Ishikawa (cell line): ENCODE results near the gene STH.

Source experiments
- CEBPB ChIP-seq: IDR thresholded peaks from 2 replicates; pipeline ENCODE4 v1.6.1; 2012
- CREB1 ChIP-seq: IDR thresholded peaks from 2 replicates; pipeline ENCODE4 v1.6.1; 2012; ENCODE audit warnings: low read depth
- EGR1 ChIP-seq: IDR thresholded peaks from 2 replicates; pipeline ENCODE4 v1.6.1; 2012
- EP300 ChIP-seq: IDR thresholded peaks from 2 replicates; pipeline ENCODE4 v1.6.1; 2012; ENCODE audit warnings: borderline replicate concordance
- FOXM1 ChIP-seq: IDR thresholded peaks from 2 replicates; pipeline ENCODE4 v1.6.1; 2012; ENCODE audit warnings: low read depth, borderline replicate concordance
- NFIC ChIP-seq: IDR thresholded peaks from 2 replicates; pipeline ENCODE4 v1.6.1; 2012
- RAD21 ChIP-seq: IDR thresholded peaks from 2 replicates; pipeline ENCODE4 v1.6.1; 2012; ENCODE audit warnings: low read depth
- TAF1 ChIP-seq: IDR thresholded peaks from 2 replicates; pipeline ENCODE4 v1.6.1; 2012; ENCODE audit warnings: low read depth, mild to moderate bottlenecking
- TCF12 ChIP-seq: IDR thresholded peaks from 2 replicates; pipeline ENCODE4 v1.6.1; 2012; ENCODE audit warnings: low read depth
- TEAD4 ChIP-seq: IDR thresholded peaks from 2 replicates; pipeline ENCODE4 v1.6.1; 2012
- YY1 ChIP-seq: IDR thresholded peaks from 2 replicates; pipeline ENCODE4 v1.6.1; 2012; ENCODE audit warnings: low read depth
- ZBTB7A ChIP-seq: IDR thresholded peaks from 2 replicates; pipeline ENCODE4 v1.6.1; 2012; ENCODE audit warnings: low read depth
- TF ChIP-seq, protein P1 (sequence below): IDR thresholded peaks from 2 replicates; pipeline ENCODE4 v1.6.1; 2012
- TF ChIP-seq, protein P2 (sequence below): IDR thresholded peaks from 2 replicates; pipeline ENCODE4 v1.6.1; 2012
- TF ChIP-seq, protein P3 (sequence below): IDR thresholded peaks from 2 replicates; pipeline ENCODE4 v1.6.1; 2012; ENCODE audit warnings: low read depth, mild to moderate bottlenecking

Gene STH

DNA sequence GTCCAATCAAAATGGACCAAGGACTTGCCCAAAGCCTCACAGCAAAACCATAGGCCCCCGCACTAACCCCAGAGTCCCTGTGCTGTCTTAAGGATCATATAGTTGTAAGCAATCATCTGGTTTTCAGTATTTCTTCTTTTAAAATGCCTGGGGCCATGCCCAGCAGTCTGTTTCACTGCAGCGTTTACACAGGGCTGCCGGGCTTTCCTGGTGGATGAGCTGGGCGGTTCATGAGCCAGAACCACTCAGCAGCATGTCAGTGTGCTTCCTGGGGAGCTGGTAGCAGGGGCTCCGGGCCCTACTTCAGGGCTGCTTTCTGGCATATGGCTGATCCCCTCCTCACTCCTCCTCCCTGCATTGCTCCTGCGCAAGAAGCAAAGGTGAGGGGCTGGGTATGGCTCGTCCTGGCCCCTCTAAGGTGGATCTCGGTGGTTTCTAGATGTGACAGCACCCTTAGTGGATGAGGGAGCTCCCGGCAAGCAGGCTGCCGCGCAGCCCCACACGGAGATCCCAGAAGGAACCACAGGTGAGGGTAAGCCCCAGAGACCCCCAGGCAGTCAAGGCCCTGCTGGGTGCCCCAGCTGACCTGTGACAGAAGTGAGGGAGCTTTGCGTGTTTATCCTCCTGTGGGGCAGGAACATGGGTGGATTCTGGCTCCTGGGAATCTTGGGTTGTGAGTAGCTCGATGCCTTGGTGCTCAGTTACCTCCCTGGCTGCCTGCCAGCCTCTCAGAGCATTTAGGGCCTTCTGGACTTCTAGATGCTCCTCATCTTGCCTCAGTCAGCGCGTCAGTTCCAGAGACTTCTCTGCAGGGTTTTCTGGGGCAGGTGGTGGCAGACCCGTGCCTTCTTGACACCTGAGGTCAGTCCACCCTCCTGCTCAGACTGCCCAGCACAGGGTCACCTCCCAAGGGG, 24.8 kb upstream of the STH start:
- TF ChIP-seq EGR1 = no peak
- no peak for TF ChIP-seq ZBTB7A
- no peak for TF ChIP-seq YY1
- TF ChIP-seq EP300 = no peak
- TF ChIP-seq, protein P1, sequence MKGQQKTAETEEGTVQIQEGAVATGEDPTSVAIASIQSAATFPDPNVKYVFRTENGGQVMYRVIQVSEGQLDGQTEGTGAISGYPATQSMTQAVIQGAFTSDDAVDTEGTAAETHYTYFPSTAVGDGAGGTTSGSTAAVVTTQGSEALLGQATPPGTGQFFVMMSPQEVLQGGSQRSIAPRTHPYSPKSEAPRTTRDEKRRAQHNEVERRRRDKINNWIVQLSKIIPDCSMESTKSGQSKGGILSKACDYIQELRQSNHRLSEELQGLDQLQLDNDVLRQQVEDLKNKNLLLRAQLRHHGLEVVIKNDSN = no peak
- no peak for TF ChIP-seq TEAD4
- TF ChIP-seq, protein P2, sequence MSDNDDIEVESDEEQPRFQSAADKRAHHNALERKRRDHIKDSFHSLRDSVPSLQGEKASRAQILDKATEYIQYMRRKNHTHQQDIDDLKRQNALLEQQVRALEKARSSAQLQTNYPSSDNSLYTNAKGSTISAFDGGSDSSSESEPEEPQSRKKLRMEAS = no peak
- no peak for TF ChIP-seq FOXM1
- TF ChIP-seq CEBPB = no peak
- TF ChIP-seq, protein P3, sequence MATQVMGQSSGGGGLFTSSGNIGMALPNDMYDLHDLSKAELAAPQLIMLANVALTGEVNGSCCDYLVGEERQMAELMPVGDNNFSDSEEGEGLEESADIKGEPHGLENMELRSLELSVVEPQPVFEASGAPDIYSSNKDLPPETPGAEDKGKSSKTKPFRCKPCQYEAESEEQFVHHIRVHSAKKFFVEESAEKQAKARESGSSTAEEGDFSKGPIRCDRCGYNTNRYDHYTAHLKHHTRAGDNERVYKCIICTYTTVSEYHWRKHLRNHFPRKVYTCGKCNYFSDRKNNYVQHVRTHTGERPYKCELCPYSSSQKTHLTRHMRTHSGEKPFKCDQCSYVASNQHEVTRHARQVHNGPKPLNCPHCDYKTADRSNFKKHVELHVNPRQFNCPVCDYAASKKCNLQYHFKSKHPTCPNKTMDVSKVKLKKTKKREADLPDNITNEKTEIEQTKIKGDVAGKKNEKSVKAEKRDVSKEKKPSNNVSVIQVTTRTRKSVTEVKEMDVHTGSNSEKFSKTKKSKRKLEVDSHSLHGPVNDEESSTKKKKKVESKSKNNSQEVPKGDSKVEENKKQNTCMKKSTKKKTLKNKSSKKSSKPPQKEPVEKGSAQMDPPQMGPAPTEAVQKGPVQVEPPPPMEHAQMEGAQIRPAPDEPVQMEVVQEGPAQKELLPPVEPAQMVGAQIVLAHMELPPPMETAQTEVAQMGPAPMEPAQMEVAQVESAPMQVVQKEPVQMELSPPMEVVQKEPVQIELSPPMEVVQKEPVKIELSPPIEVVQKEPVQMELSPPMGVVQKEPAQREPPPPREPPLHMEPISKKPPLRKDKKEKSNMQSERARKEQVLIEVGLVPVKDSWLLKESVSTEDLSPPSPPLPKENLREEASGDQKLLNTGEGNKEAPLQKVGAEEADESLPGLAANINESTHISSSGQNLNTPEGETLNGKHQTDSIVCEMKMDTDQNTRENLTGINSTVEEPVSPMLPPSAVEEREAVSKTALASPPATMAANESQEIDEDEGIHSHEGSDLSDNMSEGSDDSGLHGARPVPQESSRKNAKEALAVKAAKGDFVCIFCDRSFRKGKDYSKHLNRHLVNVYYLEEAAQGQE = no peak
- no peak for TF ChIP-seq TAF1
- TF ChIP-seq NFIC = no peak
- TF ChIP-seq CREB1 = no peak
- TF ChIP-seq TCF12 = no peak

DNA sequence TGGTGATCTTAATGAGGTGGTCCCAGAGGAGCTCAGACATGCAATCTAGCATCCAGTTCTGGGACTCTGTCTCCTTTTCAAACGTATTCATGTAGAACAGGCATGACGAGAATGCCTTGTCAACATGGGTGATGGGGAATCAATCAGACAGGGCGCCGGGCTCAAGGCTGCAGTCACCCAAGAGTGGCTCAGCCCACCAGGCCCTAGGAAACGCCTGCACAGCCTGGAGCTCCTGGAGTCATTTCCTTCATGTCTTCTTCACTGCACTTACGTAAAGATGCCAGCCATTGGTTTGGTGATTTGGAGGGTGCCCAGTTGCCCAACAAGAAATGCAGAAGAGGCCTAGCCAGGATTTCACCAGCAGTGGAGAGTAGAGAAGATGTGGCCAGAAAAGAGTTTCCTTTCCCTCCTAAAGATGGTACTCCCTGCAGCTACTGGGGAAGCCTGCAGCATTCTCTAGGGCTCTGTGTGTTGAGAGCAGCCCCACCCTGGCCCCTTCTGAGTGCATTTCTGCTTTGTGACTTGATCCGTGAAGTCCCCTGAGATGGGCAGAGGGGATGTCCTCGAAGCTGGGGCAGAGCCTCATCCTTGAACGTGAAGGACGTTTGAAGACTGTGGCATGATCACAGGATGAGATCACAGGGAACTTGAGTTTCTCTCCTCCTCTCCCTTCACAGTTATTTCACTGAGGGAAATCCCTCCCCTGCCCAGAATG, 24.0 kb upstream of the STH start:
- TF ChIP-seq TAF1 = no peak

DNA sequence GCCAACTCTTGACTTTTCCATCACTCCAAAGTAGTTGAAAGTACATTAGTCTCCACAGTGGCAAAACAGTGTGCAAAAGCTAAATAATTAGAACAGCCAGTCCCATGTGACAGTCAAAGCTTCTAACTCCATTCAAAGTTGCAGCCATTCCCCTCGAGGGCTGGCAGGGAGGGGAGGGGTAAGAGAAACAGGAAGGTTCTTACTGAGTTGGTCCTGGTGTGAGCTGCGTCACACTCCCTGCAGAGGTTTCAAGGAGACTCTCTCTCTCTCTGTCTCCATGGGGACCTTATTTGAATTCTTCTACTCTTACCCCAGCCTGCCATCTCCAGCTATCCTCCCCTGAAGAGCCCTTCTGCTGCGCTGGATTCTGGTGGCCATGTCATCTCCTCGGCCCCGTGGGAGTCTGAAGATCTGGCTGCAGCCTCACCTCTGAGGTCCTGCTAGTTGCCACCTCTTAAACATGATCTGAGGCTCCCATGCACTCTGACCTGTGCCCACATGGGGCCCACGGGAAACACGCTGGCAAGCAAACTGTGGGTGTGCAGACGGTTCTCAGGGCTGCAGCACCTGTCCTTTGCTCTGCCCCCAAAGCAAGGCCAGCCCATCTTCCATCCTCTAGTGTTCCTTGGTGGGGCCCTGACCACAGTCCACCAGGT, 23.3 kb upstream of the STH start:
- TF ChIP-seq YY1 (no peak), TCF12 (no peak), CEBPB (no peak), FOXM1 (no peak), EGR1 (no peak), EP300 (no peak), TAF1 (no peak), NFIC (no peak), CREB1 (no peak), TEAD4 (no peak), ZBTB7A (no peak), RAD21 (no peak)
- TF ChIP-seq, protein P1 = no peak
- TF ChIP-seq, protein P3 = no peak
- TF ChIP-seq, protein P2 = no peak

DNA sequence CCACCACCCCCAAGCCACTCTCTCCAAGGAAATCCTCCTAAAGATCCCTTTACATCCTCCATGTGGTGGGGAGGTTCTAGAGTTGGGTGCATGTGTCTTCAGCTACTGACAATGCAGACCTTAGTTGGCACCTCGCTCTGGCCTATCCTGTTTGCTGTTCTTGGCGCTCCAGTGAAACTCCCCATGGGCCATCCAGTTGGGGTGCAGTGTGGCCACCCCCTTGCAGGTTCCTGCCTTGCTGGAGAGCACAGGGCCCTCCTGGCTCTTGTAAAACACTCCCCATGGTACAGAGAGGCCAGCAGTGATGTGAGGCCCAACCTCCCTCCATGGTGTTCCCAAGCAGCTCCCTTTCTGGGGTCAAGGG, 22.7 kb upstream of the STH start:
- TF ChIP-seq FOXM1 = no peak
- TF ChIP-seq YY1 = no peak
- TF ChIP-seq, protein P1 = no peak
- TF ChIP-seq, protein P2 = no peak
- no peak for TF ChIP-seq EP300
- TF ChIP-seq, protein P3 = no peak
